T follicular helper cell (primary cell): ENCODE measurements around the gene ST3GAL5.

Source experiments
- DNase-seq: peaks from one replicate; pipeline ENCODE4 v3.0.0-alpha.2; 2020; ENCODE audit warnings: low read depth

ST3GAL5 gene

GRCh38 chr2:85806358-85807118, 82.3 kb downstream of the ST3GAL5 start:
- DNase-seq: no peak

GRCh38 chr2:85804583-85804982, 84.2 kb downstream of the ST3GAL5 start:
- no peak for DNase-seq

- DNase-seq: no peak
Observed at GRCh38 chr2:85803704-85804425, 84.9 kb downstream of the ST3GAL5 start.

- DNase-seq: no peak
Observed at GRCh38 chr2:85802354-85803103, 86.3 kb downstream of the ST3GAL5 start.

GRCh38 chr2:85801871-85802270, 86.9 kb downstream of the ST3GAL5 start:
- no peak for DNase-seq

- DNase-seq: no peak
Observed at GRCh38 chr2:85800586-85800985, 88.2 kb downstream of the ST3GAL5 start.

GRCh38 chr2:85799215-85799956, 89.4 kb downstream of the ST3GAL5 start:
- no peak for DNase-seq

GRCh38 chr2:85797921-85798320, 90.9 kb downstream of the ST3GAL5 start:
- DNase-seq: no peak

- no peak for DNase-seq
Observed at GRCh38 chr2:85797263-85797660, 91.5 kb downstream of the ST3GAL5 start.

GRCh38 chr2:85796341-85797262, 92.2 kb downstream of the ST3GAL5 start:
- DNase-seq: no peak

- no peak for DNase-seq
Observed at GRCh38 chr2:85796046-85796340, 92.8 kb downstream of the ST3GAL5 start.

GRCh38 chr2:85795331-85796045, 93.3 kb downstream of the ST3GAL5 start:
- no peak for DNase-seq

- DNase-seq: no peak
Observed at GRCh38 chr2:85794491-85795121, 94.2 kb downstream of the ST3GAL5 start.

GRCh38 chr2:85794038-85794441, 94.8 kb downstream of the ST3GAL5 start:
- DNase-seq: no peak

GRCh38 chr2:85793584-85793983, 95.2 kb downstream of the ST3GAL5 start:
- DNase-seq: no peak

- DNase-seq: no peak
Observed at GRCh38 chr2:85792783-85793441, 95.9 kb downstream of the ST3GAL5 start.

- no peak for DNase-seq
Observed at GRCh38 chr2:85791704-85792565, 96.9 kb downstream of the ST3GAL5 start.

GRCh38 chr2:85790499-85791188, 98.1 kb downstream of the ST3GAL5 start:
- no peak for DNase-seq
